Activated T-helper 1 cell treated with anti-CD3 and anti-CD28 coated beads, Interleukin-12 subunit alpha, Interleukin-12 subunit beta, Interleukin-2, Interleukin-4 antibody, amounts not matched to agents 30 ng/mL and 10 ng/mL and 1 ng/mL, durations not matched to agents 14 hours and 24 hours and 36 hours (primary cell): Measurements from ENCODE around the gene BRS3. TPM values are rescaled to one million over a fixed set of nuclear protein-coding genes. Genes with fewer than 3 reads are reported as not detected.
"Not testable (repeated sequence)": the region's sequence is repeated elsewhere in the genome, so short reads cannot be mapped to it uniquely, and the experiment has no call there.

Experiments
- DNase-seq: peaks from one replicate; pipeline ENCODE4 v3.0.0; 2021; ENCODE audit warnings: low spot score
- H3K27ac Mint-ChIP-seq: one replicate; pipeline ENCODE4 v1.8.0; 2021; ENCODE audit warnings: mild to moderate bottlenecking, mixed read lengths
- H3K27me3 Mint-ChIP-seq: one replicate; pipeline ENCODE4 v1.8.0; 2022; ENCODE audit warnings: mild to moderate bottlenecking, moderate library complexity, mixed read lengths; ENCODE audit not compliant: insufficient read depth
- H3K36me3 Mint-ChIP-seq: one replicate; pipeline ENCODE4 v1.8.0; 2021; ENCODE audit warnings: low read depth, mixed read lengths
- H3K4me1 Mint-ChIP-seq: one replicate; pipeline ENCODE4 v1.8.0; 2021; ENCODE audit warnings: low read depth, mixed read lengths
- H3K4me3 Mint-ChIP-seq: one replicate; pipeline ENCODE4 v1.8.0; 2021; ENCODE audit warnings: mild to moderate bottlenecking, moderate library complexity, mixed read lengths
- H3K9me3 Mint-ChIP-seq: one replicate; pipeline ENCODE4 v1.8.0; 2021; ENCODE audit warnings: mixed read lengths
- intact Hi-C: fragments of 100-400 bp; cut with micrococcal nuclease; formaldehyde crosslinking; loops from one replicate; pipeline ENCODE4 v1.15.1; 2024
- total RNA-seq: library from RNA; stranded (reverse); gene quantifications from 2 replicates; pipeline ENCODE4 v1.2.3, GENCODE V29; 2022

The BRS3 gene
- total RNA-seq = not detected in 2 replicates

DNA sequence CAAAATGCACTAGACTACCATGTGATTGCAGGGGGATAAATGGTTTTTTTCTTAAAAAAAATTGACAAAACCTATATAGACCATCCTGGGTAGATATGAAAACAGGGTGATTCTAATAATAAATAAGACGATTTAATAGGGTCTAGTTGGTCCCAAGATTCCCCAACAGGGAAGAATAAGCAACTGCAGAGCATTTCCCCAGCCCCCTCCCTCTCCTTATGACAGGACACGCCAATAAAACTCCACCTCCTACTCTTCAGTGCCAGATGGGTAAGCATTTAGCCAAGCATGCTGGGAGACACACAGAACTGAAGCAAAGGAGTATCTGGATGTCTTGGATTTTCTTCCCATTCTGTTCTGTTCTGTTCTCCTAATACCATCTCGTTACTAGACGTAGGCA lies at the start of gene BRS3:
Gene BRS3, plus strand, starts transcription at position 301 of the 400 bp plus-strand sequence. CDS start 168 bp downstream, outside the sequence.
- H3K27me3 Mint-ChIP-seq = peaks cover 24% of the 10 kb centered on the region
- intact Hi-C loops = no loop called here
- DNase-seq = no peak
- no peak within 1 kb of the TSS for H3K4me3 Mint-ChIP-seq
- H3K4me1 Mint-ChIP-seq = no peaks in the 10 kb centered on the region
- H3K27ac Mint-ChIP-seq = no peak within 1 kb of the TSS
- no peaks in the 10 kb centered on the region for H3K9me3 Mint-ChIP-seq
- no peaks in the 10 kb centered on the region for H3K36me3 Mint-ChIP-seq

DNA sequence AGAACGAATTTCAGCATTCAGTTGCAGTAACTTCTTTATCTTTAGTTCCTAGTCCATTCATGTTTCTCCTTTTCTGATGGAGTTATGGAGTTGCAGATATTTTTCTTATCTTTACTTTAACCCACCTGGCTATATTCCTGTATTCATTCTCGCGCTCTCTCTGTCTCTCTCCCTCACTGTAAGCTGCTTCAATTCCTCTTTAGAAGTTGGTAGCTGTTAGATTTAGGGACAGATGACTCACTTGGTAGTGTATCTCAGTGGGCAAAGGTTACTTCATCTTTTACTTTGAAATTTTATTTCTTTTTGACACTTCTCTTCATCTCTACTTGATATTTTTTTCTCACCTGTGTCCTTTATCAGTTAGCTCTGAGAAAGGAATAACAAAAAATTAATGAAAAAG lies 49.6 kb upstream of the BRS3 start:
- no peak for DNase-seq
- no peak overlapping the region for H3K4me3 Mint-ChIP-seq
- H3K4me1 Mint-ChIP-seq = no peaks in the 10 kb centered on the region
- no peaks in the 10 kb centered on the region for H3K27me3 Mint-ChIP-seq
- no peak overlapping the region for H3K27ac Mint-ChIP-seq
- intact Hi-C loops = no loop called here
- H3K36me3 Mint-ChIP-seq = no peaks in the 10 kb centered on the region
- H3K9me3 Mint-ChIP-seq = no peaks in the 10 kb centered on the region

DNA sequence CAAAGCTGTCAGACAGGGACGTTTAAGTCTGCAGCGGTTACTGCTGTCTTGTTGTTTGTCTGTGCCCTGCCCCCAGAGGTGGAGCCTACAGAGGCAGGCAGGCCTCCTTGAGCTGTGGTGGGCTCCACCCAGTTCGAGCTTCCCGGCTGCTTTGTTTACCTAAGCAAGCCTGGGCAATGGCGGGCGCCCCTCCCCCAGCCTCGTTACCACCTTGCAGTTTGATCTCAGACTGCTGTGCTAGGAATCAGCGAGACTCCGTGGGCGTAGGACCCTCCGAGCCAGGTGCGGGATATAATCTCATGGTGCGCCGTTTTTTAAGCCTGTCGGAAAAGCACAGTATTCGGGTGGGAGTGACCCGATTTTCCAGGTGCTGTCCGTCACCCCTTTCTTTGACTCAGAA lies 42.1 kb upstream of the BRS3 start:
- H3K4me1 Mint-ChIP-seq, H3K4me3 Mint-ChIP-seq, H3K36me3 Mint-ChIP-seq, H3K27me3 Mint-ChIP-seq, H3K27ac Mint-ChIP-seq, intact Hi-C loops, DNase-seq, H3K9me3 Mint-ChIP-seq: not testable (repeated sequence)

DNA sequence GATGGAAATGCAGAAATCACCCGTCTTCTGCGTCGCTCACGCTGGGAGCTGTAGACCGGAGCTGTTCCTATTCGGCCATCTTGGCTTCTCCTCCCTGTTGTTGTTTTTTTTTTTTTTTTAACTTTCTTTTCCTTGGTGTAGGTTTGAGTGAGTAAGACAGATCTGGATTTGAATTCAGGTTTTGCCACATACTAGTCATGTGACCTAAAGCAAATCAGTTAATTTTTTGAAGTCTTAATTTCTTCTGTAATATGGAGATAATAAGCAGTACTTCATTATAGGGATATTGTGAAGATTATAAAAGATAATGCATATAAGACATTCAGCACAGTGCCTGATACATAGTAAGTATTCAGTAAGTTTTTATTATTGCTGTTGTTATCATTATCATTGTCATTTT lies 41.5 kb upstream of the BRS3 start:
- intact Hi-C loops = no loop called here

DNA sequence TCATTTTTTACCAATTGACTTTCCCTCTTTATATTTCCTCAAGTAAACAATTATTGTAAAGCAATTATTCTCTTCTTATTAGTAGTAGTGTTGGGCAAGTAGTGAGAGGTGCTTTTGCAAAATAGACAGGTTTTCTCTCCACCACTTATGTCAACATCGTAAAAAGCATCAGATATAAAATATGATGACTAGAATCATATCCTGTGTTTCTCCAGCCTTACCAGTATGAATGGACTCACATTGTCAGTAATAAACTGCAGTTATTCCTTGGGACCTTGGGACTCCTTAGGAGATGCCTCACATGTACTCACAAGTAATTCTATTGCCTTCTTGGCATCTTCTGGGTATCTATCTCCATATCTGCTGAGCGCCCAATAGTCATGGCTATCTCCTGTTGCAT lies 40.4 kb upstream of the BRS3 start:
- DNase-seq = no peak
- Mint-ChIP-seq H3K4me1 (no peaks in the 10 kb centered on the region), H3K27ac (no peak overlapping the region), H3K27me3 (peaks cover 2% of the 10 kb centered on the region), H3K4me3 (no peak overlapping the region), H3K36me3 (no peaks in the 10 kb centered on the region), H3K9me3 (no peaks in the 10 kb centered on the region)
- intact Hi-C loops = no loop called here

More for the DNA sequence above, 41.5 kb upstream of the BRS3 start:
- DNase-seq = no peak
- no peaks in the 10 kb centered on the region for H3K9me3 Mint-ChIP-seq
- H3K36me3 Mint-ChIP-seq = no peaks in the 10 kb centered on the region
- no peak overlapping the region for H3K27ac Mint-ChIP-seq
- no peaks in the 10 kb centered on the region for H3K4me1 Mint-ChIP-seq
- H3K27me3 Mint-ChIP-seq = peaks cover 2% of the 10 kb centered on the region
- H3K4me3 Mint-ChIP-seq = no peak overlapping the region

DNA sequence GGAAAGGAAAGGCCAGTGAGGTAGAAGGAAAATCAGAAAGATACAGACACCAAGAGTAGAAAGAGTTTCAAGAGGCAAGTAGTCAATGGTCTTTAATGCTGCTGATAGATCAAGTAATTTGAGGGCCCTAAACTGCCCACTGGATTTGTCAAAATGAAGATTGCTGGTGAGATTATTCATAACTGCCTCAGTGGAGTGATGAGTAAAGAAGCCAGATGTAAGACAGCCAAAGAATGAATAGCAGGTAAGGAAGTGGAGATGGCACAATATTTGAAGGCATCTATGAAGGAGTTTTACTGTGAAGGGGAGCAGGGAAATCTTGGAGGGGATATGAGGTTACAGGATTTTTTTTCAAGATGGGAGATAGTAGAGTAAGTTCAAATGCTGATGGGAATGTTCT lies 39.8 kb upstream of the BRS3 start:
- peaks cover 2% of the 10 kb centered on the region for H3K27me3 Mint-ChIP-seq
- H3K27ac Mint-ChIP-seq = no peak overlapping the region
- intact Hi-C loops = no loop called here
- no peaks in the 10 kb centered on the region for H3K36me3 Mint-ChIP-seq
- DNase-seq = no peak
- H3K4me3 Mint-ChIP-seq = no peak overlapping the region
- H3K4me1 Mint-ChIP-seq = no peaks in the 10 kb centered on the region
- H3K9me3 Mint-ChIP-seq = no peaks in the 10 kb centered on the region

DNA sequence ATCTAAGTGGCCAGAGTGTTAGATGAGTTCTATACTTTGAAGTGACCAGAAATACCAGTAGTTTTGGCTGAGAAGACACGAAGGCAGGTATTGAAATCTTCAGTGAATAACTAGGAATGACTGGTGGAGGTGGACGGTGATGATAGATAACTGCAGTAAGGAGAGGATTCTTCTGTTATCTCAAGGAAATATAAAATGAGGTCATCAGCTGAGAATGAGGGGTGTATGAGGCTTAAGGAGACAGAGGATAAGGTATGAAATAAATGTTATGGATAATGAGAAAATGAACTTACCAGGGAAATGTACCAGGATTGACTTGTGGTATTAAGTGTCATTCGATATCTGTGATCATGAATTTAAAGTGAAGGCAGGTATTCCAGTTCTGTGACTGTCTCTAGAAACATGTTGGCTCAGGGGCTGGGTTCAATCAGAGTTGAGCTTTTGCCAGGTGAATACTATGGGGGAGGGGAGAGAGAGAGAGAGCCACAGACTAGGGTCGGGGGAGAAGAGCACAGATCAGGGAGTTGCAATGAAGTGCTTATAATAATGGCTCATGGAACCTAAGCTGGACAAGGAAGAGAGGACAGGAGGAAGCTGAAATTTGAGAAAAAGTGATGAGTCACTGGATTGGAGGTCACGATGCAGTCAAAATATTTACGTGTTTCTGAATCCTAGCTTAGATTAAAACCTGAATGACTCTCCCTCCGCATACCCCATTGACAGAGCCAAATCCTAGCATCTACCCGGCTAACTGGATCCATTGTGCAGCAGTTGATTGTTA lies 37.5 kb upstream of the BRS3 start:
- Mint-ChIP-seq H3K4me3 (no peak overlapping the region), H3K36me3 (no peaks in the 10 kb centered on the region), H3K4me1 (no peaks in the 10 kb centered on the region), H3K27ac (no peak overlapping the region), H3K9me3 (no peaks in the 10 kb centered on the region), H3K27me3 (peaks cover 2% of the 10 kb centered on the region)
- no peak for DNase-seq
- intact Hi-C loops = no loop called here

DNA sequence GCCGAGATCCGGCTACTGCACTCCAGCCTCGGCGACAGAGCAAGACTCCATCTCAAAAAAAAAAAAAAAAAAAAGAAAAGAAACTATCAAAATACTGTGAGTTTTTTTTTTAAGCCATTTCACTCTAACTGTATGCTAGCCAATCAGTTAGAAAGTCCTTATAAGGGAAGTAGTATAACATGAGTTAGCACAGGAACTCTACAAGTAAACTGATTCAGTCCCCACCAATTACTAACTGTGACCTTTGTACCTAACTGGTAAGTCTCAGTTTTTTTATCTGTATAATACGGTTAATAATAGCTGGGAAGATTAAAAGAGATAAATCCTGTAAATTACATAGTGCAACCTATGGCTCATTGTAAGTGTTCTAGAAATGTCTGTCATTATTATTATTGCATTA lies 35.1 kb upstream of the BRS3 start:
- DNase-seq = no peak
- H3K4me1 Mint-ChIP-seq = no peaks in the 10 kb centered on the region
- H3K27me3 Mint-ChIP-seq = no peaks in the 10 kb centered on the region
- intact Hi-C loops = no loop called here
- H3K4me3 Mint-ChIP-seq = no peak overlapping the region
- H3K27ac Mint-ChIP-seq = no peak overlapping the region
- no peaks in the 10 kb centered on the region for H3K36me3 Mint-ChIP-seq
- no peaks in the 10 kb centered on the region for H3K9me3 Mint-ChIP-seq

DNA sequence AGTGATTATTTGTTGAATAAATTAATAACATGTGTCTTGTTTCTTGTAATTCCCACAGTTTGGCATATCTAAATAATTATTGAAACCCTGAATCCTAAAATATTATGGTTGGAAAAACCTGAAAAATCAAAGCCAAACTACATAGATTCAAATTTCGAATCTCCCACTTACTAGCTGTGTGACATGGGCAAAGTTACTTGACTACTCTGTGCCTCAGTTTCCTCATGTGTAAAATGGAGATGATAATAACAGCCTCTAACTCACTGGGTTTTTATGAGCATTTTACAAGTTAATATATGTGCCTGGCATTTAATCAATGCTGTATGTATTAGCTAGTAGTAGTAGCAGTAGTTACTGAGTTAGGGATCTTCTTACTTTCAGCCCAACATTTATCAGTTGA lies 34.6 kb upstream of the BRS3 start:
- H3K4me1 Mint-ChIP-seq = no peaks in the 10 kb centered on the region
- no peaks in the 10 kb centered on the region for H3K9me3 Mint-ChIP-seq
- no peaks in the 10 kb centered on the region for H3K36me3 Mint-ChIP-seq
- H3K27me3 Mint-ChIP-seq = no peaks in the 10 kb centered on the region
- intact Hi-C loops = no loop called here
- H3K4me3 Mint-ChIP-seq = no peak overlapping the region
- DNase-seq = no peak
- H3K27ac Mint-ChIP-seq = no peak overlapping the region

DNA sequence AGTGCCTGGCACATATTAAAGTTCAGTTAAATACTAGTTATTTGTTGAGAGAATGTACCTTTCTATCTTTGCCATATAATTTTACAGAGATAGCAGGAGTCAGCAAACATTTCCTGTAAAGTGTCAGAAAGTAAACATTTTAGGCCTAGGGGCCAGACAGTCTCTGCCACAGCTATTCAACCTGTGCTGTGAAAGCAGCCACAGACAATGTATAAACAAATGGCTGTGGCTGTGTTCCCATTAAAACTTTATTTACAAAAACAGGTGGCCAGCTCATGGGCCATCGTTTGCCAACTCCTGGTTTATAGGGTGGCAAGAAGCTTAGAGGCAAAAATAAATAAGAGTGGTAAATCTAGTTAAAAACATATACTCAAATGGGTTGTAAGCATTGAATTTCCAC lies 34.0 kb upstream of the BRS3 start:
- intact Hi-C loops = no loop called here
- Mint-ChIP-seq H3K36me3 (no peaks in the 10 kb centered on the region), H3K4me1 (no peaks in the 10 kb centered on the region), H3K4me3 (no peak overlapping the region), H3K27ac (no peak overlapping the region), H3K9me3 (no peaks in the 10 kb centered on the region), H3K27me3 (no peaks in the 10 kb centered on the region)
- no peak for DNase-seq

DNA sequence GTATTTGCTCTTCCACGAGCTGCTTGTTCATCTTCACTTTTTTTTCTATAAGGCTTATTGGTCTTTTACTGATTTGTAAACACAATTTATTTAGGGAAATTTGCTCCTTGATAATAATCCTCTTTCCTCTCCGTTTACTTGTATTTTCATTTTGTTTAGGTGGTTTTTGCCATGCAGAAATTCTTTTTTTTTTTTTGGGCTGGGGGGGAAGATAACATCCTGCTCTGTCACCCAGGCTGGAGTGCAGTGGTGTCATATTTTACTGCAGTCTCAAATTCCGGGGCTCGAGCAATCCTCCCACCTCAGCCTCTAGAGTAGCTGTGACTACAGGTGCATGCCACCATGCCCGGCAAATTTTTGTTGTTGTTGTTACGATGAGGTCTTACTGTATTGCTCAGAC lies 31.6 kb upstream of the BRS3 start:
- intact Hi-C loops = no loop called here
- DNase-seq = no peak
- no peaks in the 10 kb centered on the region for H3K36me3 Mint-ChIP-seq
- no peaks in the 10 kb centered on the region for H3K4me1 Mint-ChIP-seq
- H3K4me3 Mint-ChIP-seq = no peak overlapping the region
- no peak overlapping the region for H3K27ac Mint-ChIP-seq
- peaks cover 6% of the 10 kb centered on the region for H3K27me3 Mint-ChIP-seq
- no peaks in the 10 kb centered on the region for H3K9me3 Mint-ChIP-seq

DNA sequence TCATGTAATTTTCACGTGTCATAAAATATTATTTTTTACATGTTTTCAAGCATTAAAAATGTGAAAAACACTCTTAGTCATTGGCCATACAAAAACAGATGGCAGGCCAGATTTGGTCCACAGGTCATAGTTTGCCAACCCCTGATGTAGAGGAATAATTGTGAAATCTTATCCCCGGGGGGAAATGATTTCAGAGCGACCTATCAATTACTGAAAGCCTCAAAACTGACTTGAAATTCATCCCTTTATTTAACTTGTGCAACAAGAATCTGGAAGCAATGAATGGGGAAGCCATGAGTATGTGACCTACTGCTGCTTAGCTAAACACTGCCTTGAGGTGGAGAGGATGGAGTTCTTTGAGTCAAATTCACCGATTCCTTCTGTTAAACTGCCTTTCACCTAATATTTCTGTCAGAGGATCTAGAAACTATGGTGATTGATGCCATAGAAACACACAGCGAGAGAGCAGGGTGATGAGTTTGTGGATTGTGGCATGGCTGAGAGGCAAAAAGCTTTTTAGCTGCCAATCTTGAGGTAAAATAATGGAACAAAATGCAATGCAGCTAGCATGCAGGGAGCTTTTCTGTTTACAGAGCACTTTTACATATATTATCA lies 30.3 kb upstream of the BRS3 start:
- DNase-seq = no peak
- no peaks in the 10 kb centered on the region for H3K36me3 Mint-ChIP-seq
- H3K27me3 Mint-ChIP-seq = peaks cover 6% of the 10 kb centered on the region
- no peaks in the 10 kb centered on the region for H3K4me1 Mint-ChIP-seq
- no peak overlapping the region for H3K27ac Mint-ChIP-seq
- intact Hi-C loops = no loop called here
- H3K4me3 Mint-ChIP-seq = no peak overlapping the region
- H3K9me3 Mint-ChIP-seq = no peaks in the 10 kb centered on the region

DNA sequence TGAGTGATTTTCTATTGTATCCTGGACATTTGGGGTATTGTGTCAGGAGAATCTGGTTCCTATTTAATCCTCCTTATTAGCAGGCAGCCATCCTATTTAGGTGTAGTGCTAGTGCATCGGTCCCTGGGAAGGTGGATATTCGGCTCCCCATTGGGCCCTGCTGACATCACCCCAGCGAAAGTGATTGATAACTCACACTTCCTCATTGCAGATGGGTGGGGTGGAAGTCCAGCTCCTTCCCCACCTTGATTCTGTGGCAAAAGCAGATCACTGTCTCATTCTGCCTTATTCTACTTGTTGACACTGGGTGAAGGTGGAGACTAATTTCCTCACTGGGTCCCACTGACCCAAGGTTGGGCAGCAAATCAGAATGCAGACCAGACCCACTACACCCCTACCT lies 23.2 kb upstream of the BRS3 start:
- no peak for DNase-seq
- no peaks in the 10 kb centered on the region for H3K9me3 Mint-ChIP-seq
- no peaks in the 10 kb centered on the region for H3K36me3 Mint-ChIP-seq
- intact Hi-C loops = no loop called here
- peaks cover 4% of the 10 kb centered on the region for H3K27me3 Mint-ChIP-seq
- no peaks in the 10 kb centered on the region for H3K4me1 Mint-ChIP-seq
- H3K4me3 Mint-ChIP-seq = no peak overlapping the region
- no peak overlapping the region for H3K27ac Mint-ChIP-seq
